Cardiac fibroblast (primary cell): ENCODE results near the gene ARL16.

Source experiments
- DNase-seq, 2 donors: peaks; one replicate each; pipeline versions ENCODE4 v3.0.0 to v3.0.0-alpha.2; 2010; ENCODE audit warnings: low read depth in 2 of 2
- H3K4me3 ChIP-seq, 2 donors: replicated peaks in 1 of 2; 1 replicate in 1 of 2; 2 replicates in 1 of 2; pipeline ENCODE4 v1.5.1; 2011; ENCODE audit warnings: low read depth in 2 of 2, low read length in 2 of 2, mild to moderate bottlenecking in 2 of 2, moderate library complexity in 1 of 2
- TF ChIP-seq, protein P1 (sequence below): IDR thresholded peaks from one replicate; pipeline ENCODE4 v1.5.1; 2011; ENCODE audit warnings: low read depth, mild to moderate bottlenecking, low read length, inconsistent platforms

ARL16 gene

GRCh38 chr17:81672504-81672903 is 11.1 kb downstream of the ARL16 start:
- H3K4me3 ChIP-seq, result no peak overlapping the region
- no peak for DNase-seq
- TF ChIP-seq, protein P1, sequence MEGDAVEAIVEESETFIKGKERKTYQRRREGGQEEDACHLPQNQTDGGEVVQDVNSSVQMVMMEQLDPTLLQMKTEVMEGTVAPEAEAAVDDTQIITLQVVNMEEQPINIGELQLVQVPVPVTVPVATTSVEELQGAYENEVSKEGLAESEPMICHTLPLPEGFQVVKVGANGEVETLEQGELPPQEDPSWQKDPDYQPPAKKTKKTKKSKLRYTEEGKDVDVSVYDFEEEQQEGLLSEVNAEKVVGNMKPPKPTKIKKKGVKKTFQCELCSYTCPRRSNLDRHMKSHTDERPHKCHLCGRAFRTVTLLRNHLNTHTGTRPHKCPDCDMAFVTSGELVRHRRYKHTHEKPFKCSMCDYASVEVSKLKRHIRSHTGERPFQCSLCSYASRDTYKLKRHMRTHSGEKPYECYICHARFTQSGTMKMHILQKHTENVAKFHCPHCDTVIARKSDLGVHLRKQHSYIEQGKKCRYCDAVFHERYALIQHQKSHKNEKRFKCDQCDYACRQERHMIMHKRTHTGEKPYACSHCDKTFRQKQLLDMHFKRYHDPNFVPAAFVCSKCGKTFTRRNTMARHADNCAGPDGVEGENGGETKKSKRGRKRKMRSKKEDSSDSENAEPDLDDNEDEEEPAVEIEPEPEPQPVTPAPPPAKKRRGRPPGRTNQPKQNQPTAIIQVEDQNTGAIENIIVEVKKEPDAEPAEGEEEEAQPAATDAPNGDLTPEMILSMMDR, result no peak

DNA sequence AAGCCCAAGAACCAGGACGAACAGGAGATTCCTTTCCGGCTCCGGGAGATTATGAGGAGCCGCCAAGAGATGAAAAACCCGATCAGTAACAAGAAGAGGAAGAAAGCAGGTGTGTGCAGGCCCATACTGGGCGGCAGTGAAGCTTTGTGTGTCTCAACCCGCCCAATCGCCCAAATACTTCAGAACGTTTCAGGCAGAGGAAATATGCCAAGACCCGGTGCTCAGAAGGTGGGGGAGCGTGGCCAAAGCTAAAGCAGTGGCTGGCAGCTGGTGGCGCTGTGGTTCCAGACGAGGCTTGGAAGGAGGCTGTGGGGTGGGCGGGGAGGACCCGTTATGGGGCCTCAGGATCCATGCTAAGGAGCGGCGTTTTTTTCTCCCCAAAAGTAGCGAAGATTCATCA is 15.8 kb downstream of the ARL16 start:
- TF ChIP-seq, protein P1, result no peak
- no peak for DNase-seq
- no peak overlapping the region for H3K4me3 ChIP-seq

DNA sequence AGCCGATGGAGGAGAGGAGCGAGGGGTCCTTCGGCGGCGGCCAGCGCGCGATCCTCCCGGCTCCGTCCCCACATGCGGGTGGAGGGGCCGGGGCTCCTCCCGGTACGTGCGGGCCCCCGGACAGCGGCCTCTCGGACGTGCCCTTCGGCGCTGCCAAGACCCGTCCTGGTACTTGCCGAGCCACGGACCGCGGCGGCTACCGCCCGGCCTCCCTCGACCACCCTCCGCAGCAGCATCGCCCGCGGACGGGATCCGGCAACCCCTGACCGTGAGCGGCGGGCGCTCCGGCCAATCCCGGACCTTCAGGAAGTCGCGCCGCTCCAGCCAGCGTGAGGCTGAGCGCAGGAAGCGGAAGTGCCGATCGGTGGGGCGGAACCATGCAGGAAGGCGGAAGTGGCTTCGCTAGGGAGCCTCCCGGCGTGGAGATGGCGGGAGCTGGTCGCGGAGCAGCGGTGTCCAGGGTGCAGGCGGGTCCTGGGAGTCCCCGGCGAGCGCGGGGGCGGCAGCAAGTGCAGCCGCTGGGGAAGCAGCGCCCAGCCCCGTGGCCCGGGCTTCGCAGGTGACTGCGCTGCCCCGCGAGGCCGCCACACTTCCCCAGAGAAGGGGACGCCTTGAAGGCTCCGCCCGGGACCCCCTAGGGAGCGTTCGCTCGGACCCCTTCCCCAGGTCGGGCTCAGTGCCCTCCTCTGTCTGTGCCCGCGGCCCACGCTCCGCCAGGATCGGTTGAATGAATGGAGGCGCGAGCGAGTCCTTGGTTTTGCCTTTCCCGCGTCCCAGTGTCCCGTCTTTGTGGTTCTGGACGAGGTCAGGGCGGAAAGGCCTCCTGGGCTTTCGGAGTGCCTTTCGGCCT is 17.0 kb downstream of the ARL16 start, which contains the start of the genes CCDC137 and OXLD1:
CCDC137 (plus strand) TSS at position 396 of the 850 bp plus-strand sequence; CDS start at position 426, 30 bp downstream.
OXLD1 (minus strand) TSS at position 264 of the 850 bp plus-strand sequence; CDS start at position 236, 28 bp downstream.
- DNase-seq, result peak; percentile 96 to 98
- TF ChIP-seq, protein P1, result no peak
- H3K4me3 ChIP-seq, result peak within 1 kb of the TSS; percentile 92 to 94

DNA sequence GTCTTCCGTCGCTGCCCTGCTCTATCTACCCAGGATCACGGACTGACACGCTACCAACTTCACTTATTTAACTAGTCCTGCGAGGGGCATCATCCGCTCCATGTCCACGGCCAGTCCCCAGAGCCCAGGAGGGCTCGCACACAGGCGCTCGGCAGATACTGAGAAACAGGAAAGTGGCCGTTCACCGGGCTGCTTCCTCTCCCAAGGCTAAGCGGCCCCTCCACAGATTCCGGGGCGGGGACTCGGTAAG is 17.6 kb downstream of the ARL16 start:
- no peak for DNase-seq
- TF ChIP-seq, protein P1, result no peak
- H3K4me3 ChIP-seq, result peak overlapping the region; percentile 92 to 94

GRCh38 chr17:81665205-81666091 is 18.1 kb downstream of the ARL16 start:
- H3K4me3 ChIP-seq, result peak overlapping the region; percentile 92 to 94
- DNase-seq, result peak; percentile 28 to 42
- TF ChIP-seq, protein P1, result no peak

DNA sequence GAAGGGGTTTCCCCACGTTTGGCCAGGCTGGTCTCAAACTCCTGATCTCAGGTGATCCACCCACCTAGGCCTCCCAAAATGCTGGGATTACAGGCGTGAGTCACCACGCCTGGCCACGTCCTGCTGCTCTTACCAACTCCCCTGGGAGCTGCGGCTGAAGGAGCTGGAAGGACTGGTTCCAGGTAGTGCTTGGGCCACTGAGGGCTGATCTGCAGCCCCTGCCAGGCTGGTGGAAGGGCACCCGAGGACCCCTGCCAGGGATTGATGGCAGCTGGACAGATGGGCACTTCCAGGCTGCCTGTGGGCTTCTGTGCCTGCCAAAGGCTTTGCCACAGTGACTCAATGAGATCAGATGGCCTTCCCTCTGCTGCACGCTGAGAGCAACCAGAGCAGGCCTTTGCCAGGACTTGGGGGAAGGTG is 19.5 kb downstream of the ARL16 start:
- peak in 1 of 2 donors; percentile 16 for DNase-seq
- TF ChIP-seq, protein P1, result no peak
- H3K4me3 ChIP-seq, result no peak overlapping the region
